ENCODE results near the gene DOK3. TPM values are rescaled to one million over a fixed set of nuclear protein-coding genes. Genes with fewer than 3 reads are reported as not detected.

The DOK3 gene
- total RNA-seq, 1 donor from 2014 or later = 4.3 TPM

- intact Hi-C loops (cut with micrococcal nuclease) = loop anchor here (1.0 kb wide), 1 partner anchor 25 kb away; the partner anchor contains the start of gene PDLIM7
These were observed 36.9 kb downstream of the DOK3 start for GRCh38 chr5:177472460-177473442.

- intact Hi-C loops (cut with micrococcal nuclease) = no loop called here
These were observed 37.8 kb downstream of the DOK3 start for GRCh38 chr5:177471610-177472356.

- intact Hi-C loops (cut with micrococcal nuclease) = no loop called here
These were observed 38.7 kb downstream of the DOK3 start for GRCh38 chr5:177470759-177471536.

GRCh38 chr5:177469750-177470525 is 39.7 kb downstream of the DOK3 start:
- intact Hi-C loops (cut with micrococcal nuclease) = no loop called here

GRCh38 chr5:177468685-177469628 is 40.7 kb downstream of the DOK3 start:
- intact Hi-C loops (cut with micrococcal nuclease) = no loop called here

- intact Hi-C loops (cut with micrococcal nuclease) = no loop called here
These were observed 41.3 kb downstream of the DOK3 start for GRCh38 chr5:177468329-177468684.

- intact Hi-C loops (cut with micrococcal nuclease) = no loop called here
These were observed 42.2 kb downstream of the DOK3 start for GRCh38 chr5:177467436-177467835.

- intact Hi-C loops (cut with micrococcal nuclease) = no loop called here
These were observed 42.8 kb downstream of the DOK3 start for GRCh38 chr5:177466861-177467260.

- intact Hi-C loops (cut with micrococcal nuclease) = no loop called here
These were observed 44.6 kb downstream of the DOK3 start for GRCh38 chr5:177465044-177465443.

GRCh38 chr5:177462021-177462670 is 47.5 kb downstream of the DOK3 start:
- intact Hi-C loops (cut with micrococcal nuclease) = no loop called here

- intact Hi-C loops (cut with micrococcal nuclease) = loop anchor here (5.0 kb wide), 1 partner anchor 328 kb away; the partner anchor contains the start of gene NSD1
These were observed 49.6 kb downstream of the DOK3 start for GRCh38 chr5:177459819-177460628.

GRCh38 chr5:177459357-177459756 is 50.3 kb downstream of the DOK3 start:
- intact Hi-C loops (cut with micrococcal nuclease) = loop anchor here (5.0 kb wide), 1 partner anchor 327 kb away; the partner anchor contains the start of gene NSD1

GRCh38 chr5:177458912-177459350 is 50.7 kb downstream of the DOK3 start:
- intact Hi-C loops (cut with micrococcal nuclease) = loop anchor here (5.0 kb wide), 1 partner anchor 327 kb away; the partner anchor contains the start of gene NSD1

- intact Hi-C loops (cut with micrococcal nuclease) = loop anchor here (2.0 to 5.0 kb wide), 2 partner anchors 97 to 326 kb away; partner anchors contain the start of genes FAM193B and NSD1
These were observed 51.6 kb downstream of the DOK3 start for GRCh38 chr5:177457852-177458681.

- intact Hi-C loops (cut with micrococcal nuclease) = loop anchor here (1.0 to 5.0 kb wide), 7 partner anchors 40 to 343 kb away; partner anchors contain the start of genes FAM193B, NSD1 and PDLIM7
These were observed 52.4 kb downstream of the DOK3 start for GRCh38 chr5:177456976-177457851.

GRCh38 chr5:177456591-177456964 is 53.0 kb downstream of the DOK3 start:
- intact Hi-C loops (cut with micrococcal nuclease) = loop anchor here (1.0 to 5.0 kb wide), 7 partner anchors 41 to 342 kb away; partner anchors contain the start of genes FAM193B, NSD1 and PDLIM7

Data from T-helper 1 cell treated with Interleukin-12 subunit alpha and Interleukin-12 subunit beta and Interleukin-4 antibody, amounts not matched to agents 30 ng/mL and 1 ng/mL, for 36 hours (primary cell).